ENCODE measurements around the gene ADARB1.

GRCh38 chr21:45110873-45111624 lies 36.7 kb downstream of the ADARB1 start:
- TF ChIP-seq, protein P1, sequence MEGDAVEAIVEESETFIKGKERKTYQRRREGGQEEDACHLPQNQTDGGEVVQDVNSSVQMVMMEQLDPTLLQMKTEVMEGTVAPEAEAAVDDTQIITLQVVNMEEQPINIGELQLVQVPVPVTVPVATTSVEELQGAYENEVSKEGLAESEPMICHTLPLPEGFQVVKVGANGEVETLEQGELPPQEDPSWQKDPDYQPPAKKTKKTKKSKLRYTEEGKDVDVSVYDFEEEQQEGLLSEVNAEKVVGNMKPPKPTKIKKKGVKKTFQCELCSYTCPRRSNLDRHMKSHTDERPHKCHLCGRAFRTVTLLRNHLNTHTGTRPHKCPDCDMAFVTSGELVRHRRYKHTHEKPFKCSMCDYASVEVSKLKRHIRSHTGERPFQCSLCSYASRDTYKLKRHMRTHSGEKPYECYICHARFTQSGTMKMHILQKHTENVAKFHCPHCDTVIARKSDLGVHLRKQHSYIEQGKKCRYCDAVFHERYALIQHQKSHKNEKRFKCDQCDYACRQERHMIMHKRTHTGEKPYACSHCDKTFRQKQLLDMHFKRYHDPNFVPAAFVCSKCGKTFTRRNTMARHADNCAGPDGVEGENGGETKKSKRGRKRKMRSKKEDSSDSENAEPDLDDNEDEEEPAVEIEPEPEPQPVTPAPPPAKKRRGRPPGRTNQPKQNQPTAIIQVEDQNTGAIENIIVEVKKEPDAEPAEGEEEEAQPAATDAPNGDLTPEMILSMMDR (conservative IDR thresholded peaks at IDR 0.05; ENCODE audit: low read depth, low read length): no peak
- TF ChIP-seq EZH2 (IDR thresholded peaks at IDR 0.05; ENCODE audit: low read length, unreplicated experiment) (no peak), EZH2phosphoT487 (IDR thresholded peaks at IDR 0.05; ENCODE audit: borderline replicate concordance, low read length) (no peak)

Data from PC-3 (cell line).